COLO668 (cell line): Measurements from ENCODE around the gene HDAC11.

Source experiments
- DNase-seq: peaks from one replicate; lab custom pipeline; 2025; ENCODE audit not compliant: unreplicated experiment; lab: John Stamatoyannopoulos, UW

The HDAC11 gene

GRCh38 chr3:13540297-13540995 is 60.3 kb downstream of the HDAC11 start:
- DNase-seq, result no peak

- DNase-seq, result no peak
These were observed 61.6 kb downstream of the HDAC11 start for GRCh38 chr3:13541691-13542090.

GRCh38 chr3:13542142-13542541 is 62.0 kb downstream of the HDAC11 start:
- DNase-seq, result no peak

- DNase-seq, result no peak
These were observed 63.1 kb downstream of the HDAC11 start for GRCh38 chr3:13543253-13543652.

GRCh38 chr3:13544293-13544831 is 64.3 kb downstream of the HDAC11 start:
- no peak for DNase-seq

GRCh38 chr3:13544951-13545651 is 65.0 kb downstream of the HDAC11 start:
- DNase-seq, result no peak

GRCh38 chr3:13545952-13546454 is 65.9 kb downstream of the HDAC11 start:
- no peak for DNase-seq

- no peak for DNase-seq
These were observed 66.6 kb downstream of the HDAC11 start for GRCh38 chr3:13546667-13547171.

GRCh38 chr3:13547591-13548371 is 67.7 kb downstream of the HDAC11 start:
- DNase-seq, result no peak

- DNase-seq, result no peak
These were observed 68.9 kb downstream of the HDAC11 start, which contains the start of gene FBLN2 for GRCh38 chr3:13548696-13549622. FBLN2 (plus strand) TSS chr3:13549125; CDS start chr3:13570356, 21,231 bp downstream.

- no peak for DNase-seq
These were observed 69.7 kb downstream of the HDAC11 start for GRCh38 chr3:13549623-13550422.

GRCh38 chr3:13550423-13550690 is 70.3 kb downstream of the HDAC11 start:
- no peak for DNase-seq

- no peak for DNase-seq
These were observed 70.8 kb downstream of the HDAC11 start for GRCh38 chr3:13550791-13551360.

- DNase-seq, result no peak
These were observed 72.9 kb downstream of the HDAC11 start for GRCh38 chr3:13552857-13553652.

GRCh38 chr3:13553686-13554085 is 73.6 kb downstream of the HDAC11 start:
- DNase-seq, result no peak

- DNase-seq, result no peak
These were observed 75.6 kb downstream of the HDAC11 start for GRCh38 chr3:13555753-13556152.
